GM19467 (cell line): ENCODE results near the gene AFG1L.
"Not testable (repeated sequence)": the region's sequence is repeated elsewhere in the genome, so short reads cannot be mapped to it uniquely, and the experiment has no call there.

ENCODE experiments used
- ATAC-seq: cut with Tn5 transposase; IDR thresholded peaks from one replicate; pipeline ENCODE4 v1.9.1; 2021; ENCODE audit warnings: mild to moderate bottlenecking, moderate library complexity; ENCODE audit not compliant: unreplicated experiment

Gene AFG1L

DNA sequence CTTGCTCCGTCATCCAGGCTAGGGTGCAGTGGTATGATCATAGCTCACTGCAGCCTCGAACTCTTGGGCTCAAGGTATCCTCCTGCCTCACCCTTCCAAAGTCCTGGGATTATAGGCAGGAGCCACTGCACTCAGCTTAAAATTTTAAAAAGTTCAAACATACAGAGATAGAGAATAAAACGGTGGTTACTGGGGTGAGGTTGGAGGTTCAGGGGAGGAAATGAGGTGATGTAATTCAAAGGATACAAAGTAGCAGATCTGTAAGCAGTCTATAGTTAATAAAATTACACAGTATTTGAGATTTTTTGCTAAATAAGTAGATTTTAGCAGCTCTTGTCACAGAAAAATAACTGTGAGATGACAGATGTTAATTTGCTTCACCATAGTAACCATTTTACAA, 7.5 kb upstream of the AFG1L start:
- ATAC-seq: no peak

DNA sequence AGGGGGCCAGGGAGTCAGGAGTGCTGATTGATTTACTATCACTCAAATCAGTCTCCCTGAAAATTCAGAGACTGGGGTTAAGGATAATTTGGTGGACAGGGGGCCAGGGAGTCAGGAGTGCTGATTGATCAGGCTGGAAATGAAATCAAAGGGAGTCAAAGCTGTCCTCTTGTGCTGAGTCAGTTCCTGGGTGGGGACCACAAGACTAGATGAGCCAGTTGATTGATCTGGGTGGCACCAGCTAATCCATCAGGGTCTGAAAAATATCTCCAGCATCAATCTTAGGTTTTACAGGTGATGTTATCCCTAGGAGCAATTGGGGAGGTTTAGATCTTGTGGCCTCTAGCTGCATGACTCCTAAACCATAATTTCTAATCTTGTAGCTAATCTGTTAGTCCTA, 6.1 kb upstream of the AFG1L start:
- ATAC-seq: no peak

DNA sequence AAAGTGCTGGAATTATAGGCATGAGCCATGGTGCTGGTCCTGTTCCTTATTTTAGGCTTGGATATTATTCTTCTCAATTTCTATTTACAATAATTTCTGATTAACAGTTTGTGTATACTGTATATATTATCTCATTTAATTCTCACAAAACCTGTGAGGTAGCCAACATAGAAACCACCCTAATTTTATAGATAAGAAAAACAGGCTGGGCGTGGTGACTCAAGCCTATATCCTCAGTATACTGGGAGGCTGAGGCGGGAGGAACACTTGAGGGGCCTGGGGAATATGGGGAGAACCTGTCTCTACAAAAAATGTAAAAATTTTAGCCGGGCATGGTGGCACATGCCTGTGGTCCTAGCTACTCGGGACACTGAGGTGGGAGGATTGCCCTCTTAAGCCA, 3.8 kb upstream of the AFG1L start:
- no peak for ATAC-seq

DNA sequence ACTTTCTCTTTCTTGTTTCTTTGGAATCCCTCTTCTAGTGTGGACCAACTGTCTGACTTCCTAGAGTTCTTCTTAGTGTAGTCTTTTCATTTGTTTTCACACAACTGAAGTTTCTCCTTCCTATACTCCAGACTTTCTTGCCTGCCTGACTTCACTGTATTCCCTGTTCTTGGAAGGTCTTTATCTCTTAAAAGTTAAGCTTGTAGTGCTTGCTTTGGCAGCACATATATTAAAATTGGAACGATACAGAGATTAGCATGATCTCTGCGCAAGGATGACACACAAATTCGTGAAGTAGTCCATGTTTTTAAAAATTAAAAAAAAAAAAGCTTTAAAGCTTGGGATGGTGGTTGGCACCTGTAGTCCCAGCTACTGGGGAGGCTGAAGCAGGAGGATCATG, 2.3 kb upstream of the AFG1L start:
- not testable (repeated sequence) for ATAC-seq

DNA sequence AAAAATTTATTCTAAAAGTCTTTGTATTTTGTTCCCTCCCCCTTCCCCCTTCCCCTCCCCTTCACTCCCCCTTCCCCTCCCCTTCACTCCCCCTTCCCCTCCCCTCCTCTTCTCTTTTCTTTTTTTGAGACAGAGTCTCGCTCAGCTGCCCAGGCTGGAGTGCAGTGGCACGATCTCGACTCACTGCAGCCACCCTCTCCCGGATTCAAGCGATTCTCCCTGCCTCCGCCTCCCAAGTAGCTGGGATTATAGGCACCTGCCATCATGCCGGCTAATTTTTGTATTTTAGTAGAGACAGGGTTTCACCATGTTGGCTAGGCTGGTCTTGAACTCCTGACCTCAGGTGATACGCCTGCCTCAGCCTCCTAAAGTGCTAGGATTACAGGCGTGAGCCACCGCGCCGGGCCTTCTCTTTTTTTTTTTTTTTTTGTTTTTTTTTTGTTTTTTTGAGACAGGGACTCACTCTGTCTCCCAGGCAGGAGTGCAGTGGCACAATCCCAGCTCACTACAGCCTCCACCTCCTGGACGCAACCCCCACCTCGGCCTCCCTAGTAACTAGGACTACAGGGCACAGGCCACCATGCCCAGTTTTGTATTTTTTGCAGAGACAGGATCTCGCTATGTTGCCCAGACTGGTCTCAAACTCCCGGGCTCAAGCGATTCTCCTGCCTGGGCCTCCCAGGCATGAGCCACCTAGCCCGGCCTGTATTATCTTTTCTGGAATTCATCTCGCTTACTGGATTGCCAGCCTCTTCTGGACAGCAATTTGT, 1.1 kb upstream of the AFG1L start:
- ATAC-seq: no peak

DNA sequence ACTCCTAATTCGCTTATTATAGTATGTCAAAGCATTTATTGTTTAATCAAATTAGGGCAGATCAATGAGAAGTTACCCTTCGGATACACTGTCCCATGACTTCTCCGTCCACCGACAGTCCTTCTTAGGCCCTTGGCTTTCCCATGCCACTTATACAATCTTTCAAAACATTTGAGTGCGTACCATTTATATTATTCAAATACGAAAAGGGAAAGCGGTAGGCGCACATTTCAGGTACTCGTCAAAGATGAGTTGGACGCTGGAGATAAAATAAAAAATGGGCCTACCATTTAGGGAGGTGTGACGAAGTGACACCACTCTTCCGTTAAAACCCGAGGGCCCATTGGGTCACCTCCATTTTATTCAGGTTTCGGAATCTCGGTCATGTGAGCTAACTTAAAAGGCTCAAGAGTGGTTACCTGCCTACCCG, 542 bp upstream of the AFG1L start:
- peak; percentile 18 for ATAC-seq

DNA sequence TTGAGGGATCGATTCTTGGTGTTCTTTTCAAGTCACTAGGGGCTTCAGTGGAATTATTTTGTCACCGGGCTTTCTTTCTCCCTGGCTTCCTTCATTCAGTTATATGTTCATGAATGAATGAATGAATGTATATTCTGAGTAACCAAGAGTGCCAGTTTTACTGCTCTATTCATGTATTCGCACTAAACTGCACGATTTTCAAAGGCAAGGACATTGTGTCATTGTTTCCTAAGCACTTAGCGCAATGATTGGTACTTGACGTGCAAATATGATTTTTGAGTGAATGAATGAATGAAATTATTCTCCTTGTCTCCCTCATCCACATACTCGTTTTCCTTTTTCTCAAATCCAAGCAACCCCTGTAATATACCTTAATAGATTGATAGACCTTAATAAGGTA, 822 bp downstream of the AFG1L start:
- no peak for ATAC-seq

DNA sequence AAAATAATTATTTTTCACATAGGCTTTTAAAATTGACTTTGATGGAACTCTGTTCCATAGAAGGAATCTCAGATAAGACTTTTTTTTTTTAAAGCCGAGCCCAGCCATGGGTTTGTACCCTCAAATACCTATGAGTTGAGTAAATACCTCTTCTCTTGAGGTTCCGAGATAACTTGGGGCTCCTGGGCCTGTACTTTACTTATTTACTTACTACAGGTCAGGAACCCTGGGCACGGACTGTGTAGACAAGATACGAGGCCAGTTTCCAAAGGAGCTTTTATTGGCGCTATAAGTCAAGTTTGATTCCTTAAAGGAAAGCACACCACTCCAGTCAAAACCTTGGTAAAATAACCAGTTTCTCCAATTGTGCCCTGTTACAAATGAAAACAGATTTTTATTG, 7.5 kb downstream of the AFG1L start:
- no peak for ATAC-seq

DNA sequence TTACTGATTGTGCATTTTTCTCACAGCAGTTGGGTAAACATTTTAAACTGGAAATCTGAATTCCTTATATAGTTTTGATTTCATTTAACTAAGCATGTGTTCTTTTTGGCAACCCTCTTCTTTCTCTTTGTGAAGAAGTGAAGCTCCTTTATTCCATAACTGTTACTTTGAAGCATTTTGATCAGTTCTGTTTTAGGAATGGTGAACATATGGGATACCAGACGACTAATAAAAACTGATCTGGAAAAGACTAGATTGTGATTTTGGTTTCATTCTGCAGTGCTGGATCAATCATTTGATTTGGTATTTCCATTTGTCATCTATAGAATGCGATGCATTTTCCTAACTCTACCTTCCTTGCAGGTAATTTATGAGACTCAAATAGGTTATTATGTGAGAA, 9.8 kb downstream of the AFG1L start:
- ATAC-seq: no peak

DNA sequence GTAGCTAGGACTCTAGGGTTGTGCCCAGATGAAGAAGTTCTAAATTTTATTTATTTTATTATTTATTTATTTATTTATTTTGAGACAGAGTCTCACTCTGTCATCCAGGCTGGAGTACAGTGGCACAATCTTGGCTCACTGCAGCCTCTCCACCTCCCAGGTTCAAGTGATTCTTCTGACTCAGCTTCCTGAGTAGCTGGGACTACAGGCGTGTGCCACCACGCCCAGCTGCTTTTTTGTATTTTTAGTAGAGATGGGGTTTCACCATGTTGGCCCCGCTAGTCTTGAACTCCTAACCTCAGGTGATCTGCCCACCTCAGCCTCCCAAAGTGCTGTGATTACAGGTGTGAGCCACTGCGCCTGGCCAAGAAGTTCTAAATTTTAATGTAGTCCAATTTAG, 13.8 kb downstream of the AFG1L start:
- ATAC-seq: not testable (repeated sequence)

DNA sequence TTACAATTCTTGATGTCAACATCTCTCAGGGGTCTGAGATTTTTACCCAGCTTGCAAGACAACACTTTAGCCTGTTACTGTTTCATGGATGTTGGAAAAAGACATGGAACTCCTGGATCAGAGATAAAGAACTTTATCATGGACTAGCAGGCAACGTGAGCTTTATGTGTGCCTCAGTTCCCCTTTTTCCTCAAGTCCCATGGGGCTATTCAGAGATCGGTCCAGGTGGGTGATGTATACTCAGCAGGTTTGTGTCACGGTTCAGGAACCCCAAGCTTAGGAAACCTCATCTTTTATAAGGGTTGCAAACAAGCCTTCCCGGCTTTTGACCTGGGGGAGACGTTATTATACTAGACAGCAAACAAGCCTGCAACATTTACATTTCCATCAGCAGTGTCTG, 15.0 kb downstream of the AFG1L start:
- no peak for ATAC-seq

DNA sequence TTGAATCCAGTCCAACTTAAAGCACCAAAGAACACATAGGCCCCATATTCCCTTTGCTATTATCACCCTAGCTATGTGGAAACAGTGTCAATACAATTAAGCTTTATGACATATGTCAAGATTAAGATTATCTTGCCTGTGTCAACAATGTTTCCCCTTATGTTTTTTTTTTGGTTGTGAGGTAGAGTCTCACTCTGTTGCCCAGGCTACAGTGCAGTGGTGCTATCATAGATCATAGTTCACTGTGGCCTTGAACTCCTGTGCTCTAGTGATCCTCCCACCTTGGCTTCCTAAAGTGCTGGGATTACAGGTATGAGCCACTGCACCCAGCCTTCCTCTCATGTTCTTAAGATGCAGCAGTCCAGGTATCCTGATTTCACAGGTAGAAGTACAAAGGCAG, 17.8 kb downstream of the AFG1L start:
- ATAC-seq: no peak

DNA sequence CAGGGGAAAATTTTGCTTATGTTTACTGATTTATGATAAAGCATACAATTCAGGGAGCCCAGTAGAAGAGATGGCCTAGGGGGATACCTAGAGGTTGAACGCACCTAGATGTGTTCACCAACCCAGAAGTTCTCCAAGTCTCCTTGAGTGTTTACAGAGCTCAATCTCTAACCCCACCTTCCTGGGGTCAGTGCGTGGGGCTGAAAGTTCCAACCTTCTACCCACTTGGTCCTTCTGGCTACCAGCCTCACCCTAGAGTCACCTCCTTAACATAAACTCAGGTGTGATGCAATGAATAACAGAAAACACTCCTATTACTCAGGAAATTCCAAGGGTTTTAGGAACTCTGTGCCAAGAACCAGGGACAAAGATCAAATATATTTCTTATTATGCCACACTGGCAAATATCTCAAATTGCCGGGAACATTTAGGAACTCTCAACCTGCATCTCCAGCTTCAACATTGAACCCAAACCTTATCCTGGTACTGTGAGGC, 26.4 kb downstream of the AFG1L start:
- no peak for ATAC-seq

DNA sequence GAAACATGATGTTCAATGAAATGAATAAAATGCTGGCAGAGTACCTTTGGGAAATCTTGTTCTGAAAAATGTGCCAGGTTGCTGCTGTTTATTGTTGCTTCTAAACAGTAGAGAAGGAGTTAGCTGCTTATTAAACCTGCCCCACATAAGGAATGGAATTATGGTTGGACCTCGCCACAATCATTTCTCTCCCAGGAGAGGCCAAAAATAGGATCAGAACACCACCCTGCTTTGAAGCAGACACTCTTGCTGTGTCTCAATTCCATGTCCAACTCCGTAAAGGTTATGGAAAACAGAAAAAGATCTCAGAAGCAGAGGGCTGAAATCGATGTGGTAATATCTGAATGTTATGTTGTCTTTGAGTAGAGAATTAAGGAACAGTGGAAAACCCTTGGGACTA, 27.9 kb downstream of the AFG1L start:
- ATAC-seq: no peak

DNA sequence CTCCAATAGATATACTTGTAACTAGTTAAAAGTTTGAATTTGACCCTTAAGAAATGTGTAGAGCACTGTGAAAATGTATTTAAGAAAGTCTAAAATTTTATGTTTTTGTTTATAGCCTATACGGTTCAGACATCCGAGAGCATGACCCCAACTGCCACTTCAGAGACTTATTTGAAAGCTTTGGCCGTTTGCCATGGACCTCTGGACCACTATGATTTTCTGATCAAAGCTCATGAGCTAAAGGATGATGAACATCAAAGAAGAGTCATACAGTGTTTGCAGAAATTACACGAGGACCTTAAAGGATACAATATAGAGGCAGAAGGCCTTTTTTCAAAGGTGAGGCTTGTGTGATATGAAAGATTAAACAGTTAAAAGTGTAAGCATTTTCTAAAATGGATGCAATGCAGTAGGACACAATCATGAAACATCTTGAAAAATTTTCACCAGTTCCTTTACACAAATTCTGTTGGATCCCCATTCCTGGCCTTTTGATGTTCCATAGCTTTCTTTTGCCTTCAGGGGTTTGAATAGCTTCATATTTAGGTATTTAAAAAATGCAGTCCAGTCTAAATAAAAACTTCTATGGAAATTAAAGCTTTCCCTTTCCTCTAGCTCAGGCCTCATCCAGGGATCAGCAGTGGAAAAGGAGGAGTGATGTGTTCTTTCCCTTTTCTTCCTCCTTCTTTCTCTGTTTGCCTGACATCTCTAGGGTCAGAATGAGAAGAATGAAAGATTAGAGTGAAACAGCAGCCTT, 29.0 kb downstream of the AFG1L start:
- no peak for ATAC-seq

DNA sequence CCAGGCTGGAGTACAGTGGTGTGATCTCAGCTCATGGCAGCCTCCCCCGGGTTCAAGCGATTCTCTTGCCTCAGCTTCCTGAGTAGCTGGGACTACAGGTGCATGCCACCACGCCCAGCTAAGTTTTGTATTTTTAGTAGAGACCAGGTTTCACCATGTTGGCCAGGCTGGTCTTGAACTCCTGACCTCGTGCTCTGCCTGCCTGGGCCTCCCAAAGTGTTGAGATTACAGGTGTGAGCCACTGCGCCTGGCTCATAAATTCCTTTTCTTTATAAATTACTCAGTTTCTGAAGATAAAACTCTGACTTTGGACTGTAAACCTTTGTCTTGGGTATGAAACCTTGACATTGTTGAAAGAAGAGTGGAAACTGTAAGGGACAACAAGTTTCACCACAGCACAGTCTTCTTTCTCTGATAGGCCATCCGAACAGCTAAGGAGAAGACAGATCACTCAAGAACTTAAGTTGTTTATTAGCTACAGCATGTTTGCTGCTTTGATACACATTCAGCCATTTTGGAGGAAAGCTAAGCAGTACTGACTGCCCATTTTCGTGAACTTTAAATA, 35.4 kb downstream of the AFG1L start:
- not testable (repeated sequence) for ATAC-seq

DNA sequence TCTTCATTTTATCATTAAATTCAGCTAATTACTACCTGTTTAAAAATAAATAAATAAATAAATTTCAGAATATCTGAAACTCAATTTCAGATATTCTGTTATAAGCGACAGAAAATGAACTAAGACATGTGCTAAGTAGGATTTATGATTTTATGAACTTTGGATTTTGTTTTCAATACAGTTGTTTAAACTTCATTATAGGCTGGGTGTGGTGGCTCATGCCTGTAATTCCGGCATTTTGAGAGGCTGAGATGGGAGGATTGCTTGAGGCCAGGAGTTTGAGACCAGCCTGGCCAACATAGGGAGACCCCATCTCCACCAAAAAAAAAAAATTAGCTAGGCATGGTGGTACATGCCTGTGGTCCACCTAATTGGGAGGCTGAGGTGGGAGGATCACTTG, 36.0 kb downstream of the AFG1L start:
- no peak for ATAC-seq

DNA sequence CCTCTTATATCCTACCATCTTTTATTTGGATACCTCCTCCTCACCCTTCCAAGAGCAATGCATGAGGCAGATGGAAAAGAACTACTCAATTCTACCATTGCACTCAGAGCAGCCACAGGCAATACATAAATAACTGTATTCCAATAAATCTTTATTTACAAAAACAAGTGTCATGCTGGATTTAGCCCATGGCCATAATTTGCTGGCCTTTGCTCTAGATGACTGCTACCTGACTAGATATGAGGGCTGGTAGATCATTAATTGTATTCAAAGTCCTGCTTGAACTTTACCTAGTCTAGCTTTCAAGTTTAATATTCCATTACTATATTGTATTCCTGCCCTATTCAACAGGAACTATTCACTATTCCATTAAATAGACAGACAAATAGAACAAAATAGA, 37.1 kb downstream of the AFG1L start:
- ATAC-seq: no peak

DNA sequence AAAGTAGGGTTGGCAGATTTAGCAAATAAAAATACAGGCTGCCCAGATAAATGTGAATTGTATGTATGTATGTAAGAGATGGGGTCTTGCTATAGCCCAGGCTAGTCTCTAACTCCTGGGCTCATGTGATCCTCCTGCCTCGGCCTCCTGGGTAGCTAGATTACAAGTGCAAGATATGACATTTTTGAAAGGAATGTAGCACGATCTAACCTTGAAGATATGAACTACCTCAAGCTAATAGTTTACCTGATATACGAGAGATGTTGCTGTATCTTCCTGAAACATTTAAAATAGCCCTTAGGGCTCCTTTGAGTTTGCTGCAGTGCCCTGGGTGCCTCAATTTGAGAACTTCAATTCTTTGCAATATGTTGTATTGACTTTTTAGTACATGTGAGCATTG, 42.1 kb downstream of the AFG1L start:
- no peak for ATAC-seq

DNA sequence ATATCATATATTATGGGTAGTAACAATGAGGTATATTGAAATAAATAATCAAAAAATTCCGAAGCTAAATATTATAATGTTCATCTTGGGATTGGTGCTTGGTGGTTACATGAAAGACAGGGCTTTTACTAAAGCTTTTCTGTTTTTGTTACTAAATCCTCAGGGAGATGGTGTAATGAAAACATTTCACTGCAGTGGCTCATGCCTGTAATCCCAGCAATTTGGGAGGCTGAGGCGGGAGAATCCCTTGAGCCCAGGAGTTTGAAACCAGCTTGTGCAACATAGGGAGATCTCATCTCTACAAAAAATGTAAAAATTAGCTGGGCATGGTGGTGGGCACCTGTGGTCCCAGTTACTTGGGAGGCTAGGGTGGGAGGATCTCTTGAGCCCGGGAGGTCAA, 42.9 kb downstream of the AFG1L start:
- ATAC-seq: no peak

DNA sequence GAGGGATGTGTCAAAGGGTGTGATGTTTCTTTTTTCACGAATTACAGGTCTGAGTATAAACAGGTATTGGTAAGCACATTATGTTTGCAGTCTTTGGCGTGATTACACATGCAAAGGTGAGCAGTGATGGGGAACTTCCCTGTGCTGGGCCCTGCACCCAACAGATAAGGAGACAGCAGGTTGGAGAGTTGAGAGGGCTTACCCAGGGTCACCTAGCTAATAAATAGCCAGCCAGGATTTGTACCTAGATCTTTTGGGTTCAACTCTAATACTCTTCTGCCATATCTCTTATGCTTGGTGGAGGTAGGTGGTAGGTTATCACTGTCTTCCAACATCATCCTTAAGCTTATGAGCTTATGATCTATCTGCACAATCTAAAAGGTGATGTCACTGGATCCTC, 46.5 kb downstream of the AFG1L start:
- ATAC-seq: no peak

DNA sequence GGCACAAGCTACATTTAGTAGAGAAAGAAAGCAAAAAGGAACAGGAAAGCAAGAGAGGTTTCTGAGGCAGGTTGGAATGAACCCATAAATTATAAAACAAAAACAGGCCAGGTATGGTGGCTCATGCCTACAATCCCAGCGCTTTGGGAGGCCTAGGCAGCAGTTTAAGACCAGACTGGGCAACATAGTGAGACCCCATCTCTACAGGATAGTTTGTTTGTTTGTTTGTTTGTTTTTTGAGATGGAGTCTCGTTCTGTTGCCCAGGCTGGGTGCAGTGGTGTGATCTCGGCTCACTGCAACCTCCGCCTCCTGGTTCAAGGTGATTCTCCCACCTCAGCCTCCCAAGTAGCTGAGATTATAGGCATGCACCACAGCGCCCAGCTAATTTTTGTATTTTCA, 49.0 kb downstream of the AFG1L start:
- ATAC-seq: no peak
